Parathyroid adenoma (tissue), 2 donors: ENCODE results near the gene ST6GAL1.

Experiments
- H2AFZ ChIP-seq: fragments of 300-600 bp; sonication (generic); one replicate; pipeline ENCODE4 v1.7.0; 2017; ENCODE audit warnings: antibody characterized with exemption, mild to moderate bottlenecking
- H3K27ac ChIP-seq: fragments of 300-600 bp; sonication (generic); one replicate; pipeline ENCODE4 v1.7.0; 2017
- H3K27me3 ChIP-seq: fragments of 300-600 bp; sonication (generic); one replicate; pipeline ENCODE4 v1.7.0; 2017; ENCODE audit warnings: low read length; ENCODE audit not compliant: control insufficient read depth, insufficient read depth
- H3K36me3 ChIP-seq: fragments of 300-600 bp; sonication (generic); one replicate; pipeline ENCODE4 v1.7.0; 2017; ENCODE audit warnings: low read length; ENCODE audit not compliant: control insufficient read depth, insufficient read depth
- H3K4me1 ChIP-seq: fragments of 300-600 bp; sonication (generic); one replicate; pipeline ENCODE4 v1.7.0; 2017; ENCODE audit warnings: control low read depth
- H3K4me2 ChIP-seq: fragments of 300-600 bp; sonication (generic); one replicate; pipeline ENCODE4 v1.7.0; 2017; ENCODE audit warnings: low read length
- H3K4me3 ChIP-seq: fragments of 300-600 bp; sonication (generic); one replicate; pipeline ENCODE4 v1.7.0; 2017; ENCODE audit warnings: low read depth, low read length
- H3K79me2 ChIP-seq: fragments of 300-600 bp; sonication (generic); one replicate; pipeline ENCODE4 v1.7.0; 2017; ENCODE audit warnings: control low read depth
- H3K9ac ChIP-seq: fragments of 300-600 bp; sonication (generic); one replicate; pipeline ENCODE4 v1.7.0; 2017; ENCODE audit warnings: mild to moderate bottlenecking
- H3K9me3 ChIP-seq: fragments of 300-600 bp; sonication (generic); one replicate; pipeline ENCODE4 v1.7.0; 2017; ENCODE audit warnings: low read length; ENCODE audit not compliant: control insufficient read depth
- TF ChIP-seq, protein P1 (sequence below): fragments of 300-600 bp; sonication (generic); IDR thresholded peaks from one replicate; pipeline ENCODE4 v1.7.0; 2017; ENCODE audit warnings: antibody characterized with exemption, mild to moderate bottlenecking
- donor health status: primary hyperparathyroidism.

The ST6GAL1 gene

DNA sequence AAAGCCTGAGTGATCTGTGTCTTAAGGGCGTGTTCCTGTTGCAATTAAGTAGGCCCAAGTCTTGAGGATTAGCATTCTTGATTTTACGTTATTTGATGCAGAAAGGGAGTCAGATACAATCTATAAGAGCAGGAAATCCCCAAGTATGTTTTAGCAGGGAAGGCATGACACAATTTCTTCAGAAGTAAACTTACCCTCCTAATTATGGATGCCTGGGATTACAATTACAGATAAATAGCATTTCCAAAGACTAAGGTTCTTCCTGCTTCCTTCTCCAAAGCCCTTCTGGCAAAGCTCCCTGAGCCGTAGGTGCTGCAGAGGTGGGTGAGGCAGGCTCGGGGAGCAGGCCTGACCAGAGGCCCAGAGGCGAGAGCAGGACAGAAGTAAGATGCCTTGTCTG is 34.9 kb upstream of the ST6GAL1 start:
- H2AFZ ChIP-seq, result no peak overlapping the region
- no peaks in the 10 kb centered on the region for H3K9me3 ChIP-seq
- H3K27ac ChIP-seq, result no peak overlapping the region
- H3K4me2 ChIP-seq, result no peak overlapping the region
- no peaks in the 10 kb centered on the region for H3K79me2 ChIP-seq
- no peak overlapping the region for H3K9ac ChIP-seq
- H3K27me3 ChIP-seq, result no peaks in the 10 kb centered on the region
- H3K4me3 ChIP-seq, result no peak overlapping the region
- no peaks in the 10 kb centered on the region for H3K36me3 ChIP-seq
- no peaks in the 10 kb centered on the region for H3K4me1 ChIP-seq
- TF ChIP-seq, protein P1, sequence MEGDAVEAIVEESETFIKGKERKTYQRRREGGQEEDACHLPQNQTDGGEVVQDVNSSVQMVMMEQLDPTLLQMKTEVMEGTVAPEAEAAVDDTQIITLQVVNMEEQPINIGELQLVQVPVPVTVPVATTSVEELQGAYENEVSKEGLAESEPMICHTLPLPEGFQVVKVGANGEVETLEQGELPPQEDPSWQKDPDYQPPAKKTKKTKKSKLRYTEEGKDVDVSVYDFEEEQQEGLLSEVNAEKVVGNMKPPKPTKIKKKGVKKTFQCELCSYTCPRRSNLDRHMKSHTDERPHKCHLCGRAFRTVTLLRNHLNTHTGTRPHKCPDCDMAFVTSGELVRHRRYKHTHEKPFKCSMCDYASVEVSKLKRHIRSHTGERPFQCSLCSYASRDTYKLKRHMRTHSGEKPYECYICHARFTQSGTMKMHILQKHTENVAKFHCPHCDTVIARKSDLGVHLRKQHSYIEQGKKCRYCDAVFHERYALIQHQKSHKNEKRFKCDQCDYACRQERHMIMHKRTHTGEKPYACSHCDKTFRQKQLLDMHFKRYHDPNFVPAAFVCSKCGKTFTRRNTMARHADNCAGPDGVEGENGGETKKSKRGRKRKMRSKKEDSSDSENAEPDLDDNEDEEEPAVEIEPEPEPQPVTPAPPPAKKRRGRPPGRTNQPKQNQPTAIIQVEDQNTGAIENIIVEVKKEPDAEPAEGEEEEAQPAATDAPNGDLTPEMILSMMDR, result no peak

DNA sequence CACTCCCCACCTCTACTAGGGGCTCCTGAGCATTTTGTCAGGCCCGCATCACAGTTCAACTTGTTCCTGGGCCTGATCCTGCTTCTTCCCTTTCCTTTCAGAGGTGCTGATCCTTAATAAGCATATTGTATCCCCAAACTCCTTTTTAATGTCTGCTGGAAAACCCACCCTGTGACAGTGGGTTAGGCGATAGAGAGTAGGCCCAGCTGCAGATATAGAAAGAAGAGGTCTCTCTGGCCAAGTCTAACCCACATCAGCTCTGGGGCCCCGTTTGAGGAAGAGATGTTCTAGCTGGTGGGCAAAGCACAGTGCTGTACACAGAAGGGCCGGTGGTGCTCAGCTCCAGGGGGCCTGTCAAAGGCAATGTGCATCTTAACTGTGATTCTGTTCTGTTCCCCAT is 34.3 kb upstream of the ST6GAL1 start:
- Histone ChIP-seq H3K4me1 (no peaks in the 10 kb centered on the region), H3K27me3 (no peaks in the 10 kb centered on the region), H3K4me3 (no peak overlapping the region), H3K36me3 (no peaks in the 10 kb centered on the region), H3K9me3 (no peaks in the 10 kb centered on the region), H2AFZ (no peak overlapping the region), H3K4me2 (no peak overlapping the region), H3K79me2 (no peaks in the 10 kb centered on the region), H3K9ac (no peak overlapping the region), H3K27ac (no peak overlapping the region)
- TF ChIP-seq, protein P1, result no peak

DNA sequence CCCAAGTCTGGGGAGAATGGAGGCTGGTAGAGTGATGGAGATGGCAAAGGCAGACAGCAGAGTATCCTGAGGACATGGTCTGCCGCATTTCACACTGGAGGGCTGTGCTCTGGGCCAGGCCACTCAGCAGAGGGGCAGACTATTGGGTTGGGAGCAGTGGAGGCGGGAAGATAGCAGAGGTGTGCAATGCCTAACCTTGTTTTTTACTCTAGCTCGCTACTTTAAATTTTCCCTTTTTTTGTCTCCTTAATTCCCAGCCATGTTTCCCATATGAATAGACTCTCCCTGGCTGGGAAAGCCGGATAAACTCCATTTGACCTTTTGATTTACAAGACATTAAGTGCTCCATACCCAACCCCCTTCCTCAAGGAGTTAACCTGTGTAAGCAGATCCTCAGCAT is 33.5 kb upstream of the ST6GAL1 start:
- Histone ChIP-seq H3K36me3 (no peaks in the 10 kb centered on the region), H3K4me1 (no peaks in the 10 kb centered on the region), H3K4me3 (no peak overlapping the region), H3K4me2 (no peak overlapping the region), H3K79me2 (no peaks in the 10 kb centered on the region), H3K27ac (no peak overlapping the region), H3K9me3 (no peaks in the 10 kb centered on the region), H2AFZ (no peak overlapping the region), H3K9ac (no peak overlapping the region), H3K27me3 (no peaks in the 10 kb centered on the region)
- TF ChIP-seq, protein P1, result no peak

DNA sequence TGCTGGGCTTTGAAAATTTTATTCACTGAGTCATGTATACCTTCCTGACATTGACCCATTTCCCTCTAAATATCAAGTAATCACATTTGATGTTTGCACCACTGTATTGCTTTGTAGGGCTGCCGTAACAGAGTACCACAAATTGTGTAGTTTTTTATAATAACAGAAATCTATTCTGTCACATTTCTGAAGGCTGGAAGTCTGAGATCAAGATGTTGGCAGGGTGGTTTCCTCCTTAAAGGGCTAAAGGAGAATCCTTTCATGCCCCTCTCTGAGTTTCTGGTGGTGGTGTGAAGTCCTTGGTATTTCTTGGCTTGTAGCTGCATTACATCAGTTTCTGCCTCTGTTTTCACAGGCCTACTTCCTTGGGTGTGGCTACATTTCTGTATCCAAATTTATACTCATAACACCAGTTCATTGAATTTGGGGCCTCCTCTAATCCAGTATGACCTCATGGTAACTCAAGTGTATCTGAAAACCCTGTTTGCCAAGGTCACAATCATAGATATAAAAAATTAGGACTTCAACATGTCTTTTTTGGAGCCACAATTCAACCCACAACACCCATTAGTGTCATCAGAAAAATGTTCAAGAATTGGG is 29.1 kb upstream of the ST6GAL1 start:
- TF ChIP-seq, protein P1, result no peak
- Histone ChIP-seq H3K9me3 (no peaks in the 10 kb centered on the region), H2AFZ (no peak overlapping the region), H3K79me2 (no peaks in the 10 kb centered on the region), H3K4me2 (no peak overlapping the region), H3K4me3 (no peak overlapping the region), H3K36me3 (no peaks in the 10 kb centered on the region), H3K4me1 (no peaks in the 10 kb centered on the region), H3K9ac (no peak overlapping the region), H3K27ac (no peak overlapping the region), H3K27me3 (no peaks in the 10 kb centered on the region)

DNA sequence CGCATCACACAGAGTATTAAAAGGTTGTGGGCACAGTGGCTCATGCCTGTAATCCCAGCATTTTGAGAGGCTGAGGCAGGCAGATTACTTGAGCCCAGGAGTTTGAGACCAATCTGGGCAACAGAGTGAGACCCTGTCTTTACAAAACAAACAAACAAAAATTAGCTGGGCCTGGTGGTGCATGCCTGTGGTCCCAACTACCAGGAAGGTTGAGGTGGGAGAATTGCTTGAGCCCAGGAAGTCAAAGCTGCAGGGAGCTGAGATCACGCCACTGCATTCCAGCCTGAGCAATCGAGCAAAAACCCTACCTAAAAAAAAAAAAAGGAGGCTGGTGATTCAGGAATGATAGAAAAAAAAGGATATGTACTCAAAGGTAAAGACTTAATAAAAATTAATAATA is 28.2 kb upstream of the ST6GAL1 start:
- Histone ChIP-seq H3K9ac (no peak overlapping the region), H2AFZ (no peak overlapping the region)

More for the DNA sequence above, 28.2 kb upstream of the ST6GAL1 start:
- Histone ChIP-seq H3K4me3 (no peak overlapping the region), H3K4me2 (no peak overlapping the region), H3K79me2 (no peaks in the 10 kb centered on the region), H3K36me3 (no peaks in the 10 kb centered on the region), H3K27ac (no peak overlapping the region), H3K9me3 (no peaks in the 10 kb centered on the region), H3K27me3 (no peaks in the 10 kb centered on the region), H3K4me1 (no peaks in the 10 kb centered on the region)
- TF ChIP-seq, protein P1, result no peak
